H54 (cell line): ENCODE data around the gene RERE.
"Not testable (repeated sequence)": the region's sequence is repeated elsewhere in the genome, so short reads cannot be mapped to it uniquely, and the experiment has no call there.

Source experiments
- DNase-seq: peaks from one replicate; pipeline ENCODE4 v3.0.0; 2011; ENCODE audit warnings: low spot score, mixed read lengths; ENCODE audit not compliant: insufficient read length
- FAIRE-seq: peaks from 3 replicates; lab custom pipeline; 2011; peaks lifted over from hg19 to GRCh38; lab: Jason Lieb, UNC
- POLR2A ChIP-seq: IDR thresholded peaks from 2 replicates; pipeline ENCODE4 v1.6.1; 2011; ENCODE audit warnings: low read depth, mild to moderate bottlenecking, low read length

The RERE gene

GRCh38 chr1:8447616-8448150 lies 369.8 kb downstream of the RERE start:
- no peak for TF ChIP-seq POLR2A
- no peak for DNase-seq
- no peak for FAIRE-seq

- not testable (repeated sequence) for FAIRE-seq, DNase-seq
Measured at GRCh38 chr1:8446119-8446518, 371.3 kb downstream of the RERE start.

- DNase-seq (no peak), FAIRE-seq (no peak)
- no peak for TF ChIP-seq POLR2A
Measured at GRCh38 chr1:8443558-8444194, 373.8 kb downstream of the RERE start.

- DNase-seq (no peak), FAIRE-seq (no peak)
- no peak for TF ChIP-seq POLR2A
Measured at GRCh38 chr1:8441426-8441825, 376.0 kb downstream of the RERE start.

- DNase-seq = no peak
- TF ChIP-seq POLR2A = no peak
- no peak for FAIRE-seq
Measured at GRCh38 chr1:8439015-8439702, 378.3 kb downstream of the RERE start.

GRCh38 chr1:8438489-8438888 lies 379.0 kb downstream of the RERE start:
- DNase-seq (no peak), FAIRE-seq (no peak)
- TF ChIP-seq POLR2A = no peak

- FAIRE-seq (no peak), DNase-seq (no peak)
- no peak for TF ChIP-seq POLR2A
Measured at GRCh38 chr1:8437347-8437746, 380.1 kb downstream of the RERE start.

- FAIRE-seq (no peak), DNase-seq (no peak)
- no peak for TF ChIP-seq POLR2A
Measured at GRCh38 chr1:8435569-8436071, 381.8 kb downstream of the RERE start.

GRCh38 chr1:8434101-8434500 lies 383.3 kb downstream of the RERE start:
- no peak for TF ChIP-seq POLR2A

GRCh38 chr1:8431784-8432183 lies 385.7 kb downstream of the RERE start:
- no peak for TF ChIP-seq POLR2A
- no peak for FAIRE-seq
- no peak for DNase-seq

More at GRCh38 chr1:8434101-8434500, 383.3 kb downstream of the RERE start:
- DNase-seq = no peak
- FAIRE-seq = no peak

- DNase-seq (no peak), FAIRE-seq (no peak)
- no peak for TF ChIP-seq POLR2A
Measured at GRCh38 chr1:8431019-8431418, 386.4 kb downstream of the RERE start.

GRCh38 chr1:8430476-8430875 lies 387.0 kb downstream of the RERE start:
- no peak for DNase-seq
- no peak for FAIRE-seq
- no peak for TF ChIP-seq POLR2A

GRCh38 chr1:8429549-8430110 lies 387.8 kb downstream of the RERE start:
- no peak for TF ChIP-seq POLR2A
- FAIRE-seq (no peak), DNase-seq (no peak)

GRCh38 chr1:8428441-8428840 lies 389.0 kb downstream of the RERE start:
- TF ChIP-seq POLR2A = no peak
- FAIRE-seq (no peak), DNase-seq (no peak)

GRCh38 chr1:8427986-8428385 lies 389.5 kb downstream of the RERE start:
- FAIRE-seq (no peak), DNase-seq (no peak)
- TF ChIP-seq POLR2A = no peak
